K562 (cell line): ENCODE measurements around the gene MICAL2.

ENCODE experiments used
- CBX8 ChIP-seq: fragments of 200-600 bp; sonication (generic); IDR thresholded peaks from 2 replicates; pipeline ENCODE4 v1.6.1; 2012; ENCODE audit warnings: borderline replicate concordance, mixed run types, low read depth, mild to moderate bottlenecking, moderate library complexity, mixed read lengths, low read length, control low read depth, inconsistent platforms; ENCODE audit not compliant: poor library complexity, severe bottlenecking; ENCODE audit errors: extremely low read depth
- CTCF ChIP-seq, 3 experiments: IDR thresholded peaks in 2 of 3; conservative IDR thresholded peaks in 1 of 3; 2 replicates each; pipeline ENCODE4 v1.5.1; 2011 to 2012; ENCODE audit warnings: low read length in 3 of 3, mild to moderate bottlenecking in 3 of 3, control low read depth in 2 of 3, improper control_type of control experiment in 1 of 3, inconsistent platforms in 1 of 3, low read depth in 1 of 3, mixed read lengths in 1 of 3, moderate library complexity in 1 of 3; ENCODE audit not compliant: insufficient read depth in 2 of 3
- ESRRA ChIP-seq: fragments of 450-650 bp; IDR thresholded peaks from 2 replicates; pipeline ENCODE4 v1.6.1; 2014; ENCODE audit warnings: low read depth, mild to moderate bottlenecking, moderate library complexity, borderline replicate concordance
- EZH2 ChIP-seq: IDR thresholded peaks from 2 replicates; pipeline ENCODE4 v1.6.1; 2012; ENCODE audit warnings: low read depth, mild to moderate bottlenecking, inconsistent platforms, low read length, borderline replicate concordance
- NR1H2 ChIP-seq: sonication (generic); formaldehyde crosslinking; IDR thresholded peaks from 2 replicates; pipeline ENCODE4 v1.4.0; 2020; ENCODE audit warnings: mild to moderate bottlenecking, missing genetic modification reagents
- NR2C2 ChIP-seq, 2 experiments: fragments of 200-800 bp in 1 of 2; sonication (Bioruptor generic) in 1 of 2; sonication (generic) in 1 of 2; formaldehyde crosslinking in 1 of 2; IDR thresholded peaks; 2 replicates each; pipeline versions ENCODE4 v1.6.1 to v1.8.0; 2016 to 2022; ENCODE audit warnings: mild to moderate bottlenecking in 1 of 2, missing compliant biosample characterization in 1 of 2, missing genetic modification characterization in 1 of 2, missing genetic modification reagents in 1 of 2
- POLR2A ChIP-seq: fragments of 450-650 bp; conservative IDR thresholded peaks from 2 replicates; pipeline ENCODE4 v1.6.1; 2016
- POLR2AphosphoS5 ChIP-seq: IDR thresholded peaks from 2 replicates; pipeline ENCODE4 v1.6.1; 2011; ENCODE audit warnings: mild to moderate bottlenecking, low read depth, low read length, moderate library complexity; ENCODE audit not compliant: control insufficient read depth, insufficient read depth
- PRPF4 ChIP-seq: fragments of 200-400 bp; formaldehyde crosslinking; IDR thresholded peaks from one replicate; pipeline ENCODE4 v1.6.1; 2017; ENCODE audit warnings: low read length, low read depth, mild to moderate bottlenecking; ENCODE audit not compliant: insufficient read depth, poor library complexity, severe bottlenecking
- ZZZ3 ChIP-seq: fragments of 450-650 bp; IDR thresholded peaks from 2 replicates; pipeline ENCODE4 v1.6.1; 2016; ENCODE audit warnings: antibody characterized with exemption, mild to moderate bottlenecking, moderate library complexity
- TF ChIP-seq, protein P1 (sequence below): sonication (generic); formaldehyde crosslinking; IDR thresholded peaks from 2 replicates; pipeline ENCODE4 v1.8.0; 2023; ENCODE audit warnings: mild to moderate bottlenecking, missing genetic modification reagents
- TF ChIP-seq, protein P2 (sequence below): sonication (generic); formaldehyde crosslinking; IDR thresholded peaks from 2 replicates; pipeline ENCODE4 v1.9.0; 2022; ENCODE audit warnings: mild to moderate bottlenecking, missing genetic modification reagents

- TF ChIP-seq ESRRA: no peak
- TF ChIP-seq, protein P1, sequence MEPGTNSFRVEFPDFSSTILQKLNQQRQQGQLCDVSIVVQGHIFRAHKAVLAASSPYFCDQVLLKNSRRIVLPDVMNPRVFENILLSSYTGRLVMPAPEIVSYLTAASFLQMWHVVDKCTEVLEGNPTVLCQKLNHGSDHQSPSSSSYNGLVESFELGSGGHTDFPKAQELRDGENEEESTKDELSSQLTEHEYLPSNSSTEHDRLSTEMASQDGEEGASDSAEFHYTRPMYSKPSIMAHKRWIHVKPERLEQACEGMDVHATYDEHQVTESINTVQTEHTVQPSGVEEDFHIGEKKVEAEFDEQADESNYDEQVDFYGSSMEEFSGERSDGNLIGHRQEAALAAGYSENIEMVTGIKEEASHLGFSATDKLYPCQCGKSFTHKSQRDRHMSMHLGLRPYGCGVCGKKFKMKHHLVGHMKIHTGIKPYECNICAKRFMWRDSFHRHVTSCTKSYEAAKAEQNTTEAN (CRISPR knock-in tag): no peak
- TF ChIP-seq NR1H2 (CRISPR knock-in tag): no peak
- no peak for TF ChIP-seq POLR2AphosphoS5
- no peak for TF ChIP-seq PRPF4
- no peak for TF ChIP-seq ZZZ3
- no peak for TF ChIP-seq CBX8
- TF ChIP-seq POLR2A: no peak
- TF ChIP-seq, protein P2, sequence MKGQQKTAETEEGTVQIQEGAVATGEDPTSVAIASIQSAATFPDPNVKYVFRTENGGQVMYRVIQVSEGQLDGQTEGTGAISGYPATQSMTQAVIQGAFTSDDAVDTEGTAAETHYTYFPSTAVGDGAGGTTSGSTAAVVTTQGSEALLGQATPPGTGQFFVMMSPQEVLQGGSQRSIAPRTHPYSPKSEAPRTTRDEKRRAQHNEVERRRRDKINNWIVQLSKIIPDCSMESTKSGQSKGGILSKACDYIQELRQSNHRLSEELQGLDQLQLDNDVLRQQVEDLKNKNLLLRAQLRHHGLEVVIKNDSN (CRISPR knock-in tag): no peak
- no peak for TF ChIP-seq NR2C2 (CRISPR knock-in tag; IDR thresholded peaks at IDR 0.05)
- TF ChIP-seq NR2C2 (tag; IDR thresholded peaks at IDR 0.05): no peak
- TF ChIP-seq EZH2: no peak
- TF ChIP-seq CTCF (IDR thresholded peaks at IDR 0.05 in 2 of 3, conservative IDR thresholded peaks at IDR 0.05 in 1 of 3; ENCODE audit: insufficient read depth in 2 of 3, low read depth in 1 of 3, low read length in 3 of 3): no peak
Observed at GRCh38 chr11:12113294-12113693, 2.9 kb downstream of the MICAL2 start.
